H7 (cell line): ENCODE measurements around the gene RBP2. TPM values are rescaled to one million over a fixed set of nuclear protein-coding genes. Genes with fewer than 3 reads are reported as not detected.

Source experiments
- DNase-seq: peaks from one replicate; pipeline ENCODE4 v3.0.0; 2012
- H3K27me3 ChIP-seq: 2 replicates; pipeline ENCODE4 v1.6.0; 2011; ENCODE audit warnings: mild to moderate bottlenecking, low read length; ENCODE audit not compliant: control insufficient read depth, insufficient read depth
- H3K36me3 ChIP-seq: replicated peaks from 2 replicates; pipeline ENCODE4 v1.5.1; 2011; ENCODE audit warnings: low read length; ENCODE audit not compliant: control insufficient read depth, insufficient read depth
- H3K4me3 ChIP-seq: 2 replicates; pipeline ENCODE4 v1.5.1; 2011; ENCODE audit warnings: low read depth, mild to moderate bottlenecking, control low read depth, low read length, moderate library complexity; ENCODE audit not compliant: insufficient read depth
- total RNA-seq: library from RNA; depleted of rRNA; stranded (reverse); fragments of >200 nt; shearing (Covaris generic); gene quantifications from 2 replicates; pipeline ENCODE4 v1.2.3, GENCODE V29; 2014

The RBP2 gene
- total RNA-seq, 1 experiment from 2014 or later: not detected

- no peak overlapping the region for H3K4me3 ChIP-seq
These were observed 33.1 kb downstream of the RBP2 start for GRCh38 chr3:139443186-139443585.

GRCh38 chr3:139441656-139442055 lies 34.7 kb downstream of the RBP2 start:
- Histone ChIP-seq H3K4me3 (no peak overlapping the region), H3K27me3 (no peaks in the 10 kb centered on the region), H3K36me3 (no peaks in the 10 kb centered on the region)
- DNase-seq: no peak

More at GRCh38 chr3:139443186-139443585, 33.1 kb downstream of the RBP2 start:
- DNase-seq: no peak
- no peaks in the 10 kb centered on the region for H3K36me3 ChIP-seq
- no peaks in the 10 kb centered on the region; the same call in 1 of the 2 replicates for H3K27me3 ChIP-seq

GRCh38 chr3:139440639-139441556 lies 35.4 kb downstream of the RBP2 start:
- no peak for DNase-seq
- no peaks in the 10 kb centered on the region for H3K36me3 ChIP-seq
- H3K27me3 ChIP-seq: no peaks in the 10 kb centered on the region
- H3K4me3 ChIP-seq: no peak overlapping the region

- Histone ChIP-seq H3K27me3 (no peaks in the 10 kb centered on the region), H3K4me3 (no peak overlapping the region), H3K36me3 (no peaks in the 10 kb centered on the region)
- no peak for DNase-seq
These were observed 37.0 kb downstream of the RBP2 start for GRCh38 chr3:139439278-139439677.

- DNase-seq: no peak
- Histone ChIP-seq H3K27me3 (no peaks in the 10 kb centered on the region), H3K36me3 (no peaks in the 10 kb centered on the region), H3K4me3 (no peak overlapping the region)
These were observed 41.5 kb downstream of the RBP2 start for GRCh38 chr3:139434764-139435307.

GRCh38 chr3:139434228-139434627 lies 42.1 kb downstream of the RBP2 start:
- H3K4me3 ChIP-seq: no peak overlapping the region
- no peak for DNase-seq
- H3K27me3 ChIP-seq: no peaks in the 10 kb centered on the region
- H3K36me3 ChIP-seq: no peaks in the 10 kb centered on the region

GRCh38 chr3:139433089-139433488 lies 43.2 kb downstream of the RBP2 start:
- H3K4me3 ChIP-seq: no peak overlapping the region
- no peaks in the 10 kb centered on the region for H3K36me3 ChIP-seq
- DNase-seq: no peak
- H3K27me3 ChIP-seq: no peaks in the 10 kb centered on the region

GRCh38 chr3:139430493-139430892 lies 45.8 kb downstream of the RBP2 start:
- Histone ChIP-seq H3K4me3 (no peak overlapping the region), H3K27me3 (no peaks in the 10 kb centered on the region), H3K36me3 (no peaks in the 10 kb centered on the region)
- DNase-seq: no peak

- H3K36me3 ChIP-seq: no peaks in the 10 kb centered on the region
- H3K4me3 ChIP-seq: no peak overlapping the region
- no peaks in the 10 kb centered on the region for H3K27me3 ChIP-seq
- peak; percentile 50 for DNase-seq
These were observed 48.8 kb downstream of the RBP2 start for GRCh38 chr3:139427283-139428060.

GRCh38 chr3:139425745-139426400 lies 50.4 kb downstream of the RBP2 start:
- DNase-seq: no peak
- Histone ChIP-seq H3K27me3 (no peaks in the 10 kb centered on the region), H3K36me3 (no peaks in the 10 kb centered on the region), H3K4me3 (no peak overlapping the region)

GRCh38 chr3:139423232-139423631 lies 53.1 kb downstream of the RBP2 start:
- Histone ChIP-seq H3K36me3 (no peaks in the 10 kb centered on the region), H3K4me3 (no peak overlapping the region), H3K27me3 (no peaks in the 10 kb centered on the region)
- DNase-seq: no peak

GRCh38 chr3:139421460-139421859 lies 54.9 kb downstream of the RBP2 start:
- Histone ChIP-seq H3K4me3 (no peak overlapping the region), H3K36me3 (no peaks in the 10 kb centered on the region), H3K27me3 (no peaks in the 10 kb centered on the region)
- DNase-seq: no peak

- Histone ChIP-seq H3K4me3 (no peak overlapping the region), H3K27me3 (no peaks in the 10 kb centered on the region), H3K36me3 (no peaks in the 10 kb centered on the region)
- DNase-seq: no peak
These were observed 55.3 kb downstream of the RBP2 start for GRCh38 chr3:139421040-139421439.

- Histone ChIP-seq H3K36me3 (no peaks in the 10 kb centered on the region), H3K4me3 (no peak overlapping the region), H3K27me3 (no peaks in the 10 kb centered on the region)
- no peak for DNase-seq
These were observed 58.2 kb downstream of the RBP2 start for GRCh38 chr3:139418144-139418543.
